ENCODE data around the gene RIPOR2.

RIPOR2 gene

DNA sequence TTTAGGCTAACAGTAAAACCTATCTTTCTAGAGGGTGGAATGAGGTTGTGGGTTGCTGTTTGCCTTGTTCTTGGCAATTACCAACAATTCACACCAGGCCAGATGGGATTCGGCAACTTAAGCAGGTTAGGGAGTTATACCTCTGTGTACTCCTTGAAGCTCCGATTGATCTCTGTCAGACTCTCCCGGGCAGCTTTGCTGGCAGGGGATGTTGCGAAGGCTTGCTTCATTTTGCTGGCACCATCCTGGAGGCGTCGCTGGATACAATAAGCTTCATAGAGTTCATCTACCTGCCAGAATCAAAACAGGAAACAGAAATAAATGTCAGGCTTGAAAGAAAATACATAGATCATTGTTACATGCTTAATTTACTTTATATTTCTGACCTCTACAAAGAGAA is 70.6 kb downstream of the RIPOR2 start:
- no peak for TF ChIP-seq CTCF (IDR thresholded peaks at IDR 0.05)

DNA sequence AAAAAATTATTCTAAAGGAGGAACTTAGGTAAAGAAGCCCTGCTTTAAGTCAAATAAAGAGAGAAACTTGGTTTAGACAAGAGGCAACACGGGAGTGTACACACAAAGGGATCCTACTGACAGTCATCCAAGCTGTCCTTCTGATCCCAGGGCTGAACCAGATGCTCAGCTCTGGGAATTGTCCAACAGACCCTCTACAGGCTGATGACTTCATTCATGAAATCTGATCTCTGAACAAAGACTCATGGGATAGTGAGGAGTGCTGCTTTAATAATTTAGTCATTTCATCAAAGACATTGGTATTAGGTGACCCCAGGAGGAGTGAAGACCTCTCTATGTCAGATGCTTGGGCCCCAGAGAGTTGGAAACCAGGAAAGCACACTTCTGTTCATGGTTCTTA is 71.4 kb downstream of the RIPOR2 start:
- no peak for TF ChIP-seq CTCF (IDR thresholded peaks at IDR 0.05)

DNA sequence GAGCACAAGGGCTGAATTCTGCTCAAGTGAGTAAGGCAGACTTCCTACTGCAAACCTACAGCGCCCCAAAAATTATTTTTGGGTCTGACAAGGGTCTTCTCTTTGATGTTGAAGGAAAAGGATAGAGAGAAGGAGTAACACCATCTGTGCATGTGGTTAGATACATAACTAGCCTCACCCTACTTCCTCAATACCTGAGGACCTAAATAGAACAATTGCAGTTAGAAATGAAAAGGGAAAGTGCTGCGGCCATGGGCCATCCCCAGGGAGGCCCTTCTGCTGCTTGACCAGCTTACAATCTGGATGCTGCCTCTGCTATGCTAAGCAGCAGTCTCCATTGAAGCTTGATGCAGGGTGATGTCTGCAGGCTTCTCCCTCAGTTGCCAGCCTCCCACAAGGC is 73.8 kb downstream of the RIPOR2 start:
- no peak for TF ChIP-seq CTCF (IDR thresholded peaks at IDR 0.05)

DNA sequence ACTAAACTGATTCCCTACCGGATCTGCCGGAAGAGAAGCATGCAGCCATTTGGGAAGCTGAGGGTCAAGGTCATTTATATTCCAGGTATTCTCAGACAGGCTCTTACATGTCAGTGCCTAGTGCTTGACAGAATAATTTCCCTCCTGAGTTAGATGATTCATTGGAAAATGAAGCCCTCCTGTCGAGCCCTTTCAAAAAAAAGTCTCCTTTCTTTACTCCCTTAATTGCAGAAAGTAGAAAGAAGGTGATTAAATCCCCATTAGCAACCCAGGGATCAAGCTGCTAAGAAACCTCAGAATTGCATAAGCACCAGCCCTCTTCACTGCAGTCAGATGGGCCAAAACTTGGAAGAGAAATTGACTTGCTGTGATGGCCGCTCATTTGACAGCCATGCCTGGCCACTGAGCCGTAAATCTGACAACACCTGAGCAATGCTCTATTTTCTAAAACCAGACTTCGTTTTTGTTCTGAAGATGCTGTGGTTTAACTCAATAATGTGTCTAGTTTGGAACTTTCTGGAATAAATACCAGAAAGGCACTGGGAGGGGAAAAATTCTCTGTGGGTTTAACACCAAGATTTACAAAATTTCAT is 76.1 kb downstream of the RIPOR2 start:
- no peak for TF ChIP-seq CTCF (IDR thresholded peaks at IDR 0.05)

DNA sequence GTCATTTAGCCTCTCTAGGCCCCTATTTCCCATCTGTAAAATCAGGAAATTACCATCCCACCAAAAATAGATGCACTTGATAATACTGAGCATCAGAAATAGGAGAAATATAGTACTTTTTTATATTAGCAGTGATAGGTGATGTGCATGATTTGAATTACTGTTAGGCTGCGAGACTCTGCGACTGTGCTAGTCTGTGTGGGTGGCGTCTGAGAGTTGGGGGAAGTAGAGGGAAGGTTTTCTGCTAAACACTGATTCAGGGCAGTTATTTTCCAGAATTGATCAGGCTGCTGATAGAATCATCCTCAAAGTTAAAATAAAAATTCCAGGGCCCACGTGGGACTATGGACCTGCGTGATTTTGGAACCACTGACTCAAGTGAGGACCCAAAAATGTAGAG is 76.6 kb downstream of the RIPOR2 start:
- no peak for TF ChIP-seq CTCF (IDR thresholded peaks at IDR 0.05)

GRCh38 chr6:24858177-24858653 is 77.5 kb downstream of the RIPOR2 start:
- TF ChIP-seq CTCF (IDR thresholded peaks at IDR 0.05): no peak

DNA sequence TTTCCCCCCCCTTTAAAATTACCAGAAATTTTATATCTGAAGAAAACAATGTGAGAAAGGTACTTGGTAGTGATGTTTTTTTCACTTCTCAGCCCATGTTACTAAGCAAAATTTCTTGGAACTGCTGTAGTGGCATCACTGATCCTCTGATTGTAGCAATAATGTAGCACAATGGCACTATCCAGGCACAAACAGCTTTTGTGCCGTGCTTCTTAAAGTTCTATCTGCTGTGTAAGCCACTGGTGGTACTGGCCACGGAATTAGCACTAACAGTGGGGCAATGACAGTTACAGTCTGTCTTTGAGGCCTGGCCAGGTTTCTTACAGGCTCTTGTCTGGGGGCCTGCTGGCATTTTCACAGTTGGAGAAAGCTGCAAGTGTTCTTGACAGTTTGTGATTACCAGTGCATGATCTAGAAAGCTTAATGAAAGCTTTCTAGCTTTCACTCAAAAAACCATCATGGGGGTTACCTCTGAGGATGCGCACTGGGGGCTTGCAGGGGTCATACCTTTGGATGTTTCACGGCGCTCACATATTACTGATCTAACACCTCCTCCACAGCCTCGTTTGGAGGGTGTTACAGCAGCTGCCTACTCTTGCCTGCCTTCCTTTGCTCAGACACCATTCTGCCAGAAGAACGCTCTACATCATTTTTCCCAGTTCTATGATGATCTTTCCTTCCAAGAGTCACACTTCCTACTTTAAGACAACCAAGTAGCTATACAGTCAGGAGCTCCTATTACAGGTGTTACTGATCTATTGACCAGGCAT is 78.7 kb downstream of the RIPOR2 start:
- no peak for TF ChIP-seq CTCF (IDR thresholded peaks at IDR 0.05)
